Islet precursor cell (in vitro differentiated cells): ENCODE measurements around the gene FAM168B.
"Not testable (repeated sequence)": the region's sequence is repeated elsewhere in the genome, so short reads cannot be mapped to it uniquely, and the experiment has no call there.

Experiments used
- DNase-seq: peaks from one replicate; pipeline ENCODE4 v3.0.0-alpha.2; 2018

Gene FAM168B

GRCh38 chr2:131093006-131093695, at the start of gene FAM168B:
Gene FAM168B, minus strand, starts transcription at chr2:131093460. Its CDS starts 10,814 bp downstream, at chr2:131082646.
- DNase-seq: peak; percentile 92

GRCh38 chr2:131142849-131143248, 49.6 kb upstream of the FAM168B start:
- no peak for DNase-seq

GRCh38 chr2:131140581-131140980, 47.3 kb upstream of the FAM168B start:
- no peak for DNase-seq

GRCh38 chr2:131132729-131133128, 39.5 kb upstream of the FAM168B start:
- DNase-seq: no peak

- DNase-seq: no peak
Measured at GRCh38 chr2:131130298-131130596, 37.0 kb upstream of the FAM168B start.

GRCh38 chr2:131127981-131128380, 34.7 kb upstream of the FAM168B start:
- DNase-seq: no peak

- DNase-seq: no peak
Measured at GRCh38 chr2:131127076-131127475, 33.8 kb upstream of the FAM168B start.

GRCh38 chr2:131126436-131126835, 33.2 kb upstream of the FAM168B start:
- no peak for DNase-seq

- DNase-seq: no peak
Measured at GRCh38 chr2:131125195-131125757, 32.0 kb upstream of the FAM168B start.

- DNase-seq: no peak
Measured at GRCh38 chr2:131123192-131123591, 29.9 kb upstream of the FAM168B start.

- no peak for DNase-seq
Measured at GRCh38 chr2:131122496-131122895, 29.2 kb upstream of the FAM168B start.

GRCh38 chr2:131121464-131121863, 28.2 kb upstream of the FAM168B start:
- no peak for DNase-seq

GRCh38 chr2:131120815-131121317, 27.6 kb upstream of the FAM168B start:
- no peak for DNase-seq

- no peak for DNase-seq
Measured at GRCh38 chr2:131115752-131116151, 22.5 kb upstream of the FAM168B start.

GRCh38 chr2:131114950-131115349, 21.7 kb upstream of the FAM168B start:
- DNase-seq: not testable (repeated sequence)

GRCh38 chr2:131113566-131114227, 20.4 kb upstream of the FAM168B start:
- no peak for DNase-seq

GRCh38 chr2:131112529-131112928, 19.3 kb upstream of the FAM168B start:
- no peak for DNase-seq

GRCh38 chr2:131105950-131106801, 12.9 kb upstream of the FAM168B start:
- peak; percentile 77 for DNase-seq

GRCh38 chr2:131105156-131105949, 12.1 kb upstream of the FAM168B start, which contains the start of gene PLEKHB2:
Gene PLEKHB2, plus strand, starts transcription at chr2:131105336. Its CDS starts 15,606 bp downstream, at chr2:131120942.
- DNase-seq: peak; percentile 98

- no peak for DNase-seq
Measured at GRCh38 chr2:131104487-131105155, 11.4 kb upstream of the FAM168B start.

- DNase-seq: no peak
Measured at GRCh38 chr2:131103165-131103564, 9.9 kb upstream of the FAM168B start.
